ENCODE results near the gene GABRB2. TPM values are rescaled to one million over a fixed set of nuclear protein-coding genes. Genes with fewer than 3 reads are reported as not detected.

GABRB2 gene
- total RNA-seq, 1 donor from 2014 or later = not detected

DNA sequence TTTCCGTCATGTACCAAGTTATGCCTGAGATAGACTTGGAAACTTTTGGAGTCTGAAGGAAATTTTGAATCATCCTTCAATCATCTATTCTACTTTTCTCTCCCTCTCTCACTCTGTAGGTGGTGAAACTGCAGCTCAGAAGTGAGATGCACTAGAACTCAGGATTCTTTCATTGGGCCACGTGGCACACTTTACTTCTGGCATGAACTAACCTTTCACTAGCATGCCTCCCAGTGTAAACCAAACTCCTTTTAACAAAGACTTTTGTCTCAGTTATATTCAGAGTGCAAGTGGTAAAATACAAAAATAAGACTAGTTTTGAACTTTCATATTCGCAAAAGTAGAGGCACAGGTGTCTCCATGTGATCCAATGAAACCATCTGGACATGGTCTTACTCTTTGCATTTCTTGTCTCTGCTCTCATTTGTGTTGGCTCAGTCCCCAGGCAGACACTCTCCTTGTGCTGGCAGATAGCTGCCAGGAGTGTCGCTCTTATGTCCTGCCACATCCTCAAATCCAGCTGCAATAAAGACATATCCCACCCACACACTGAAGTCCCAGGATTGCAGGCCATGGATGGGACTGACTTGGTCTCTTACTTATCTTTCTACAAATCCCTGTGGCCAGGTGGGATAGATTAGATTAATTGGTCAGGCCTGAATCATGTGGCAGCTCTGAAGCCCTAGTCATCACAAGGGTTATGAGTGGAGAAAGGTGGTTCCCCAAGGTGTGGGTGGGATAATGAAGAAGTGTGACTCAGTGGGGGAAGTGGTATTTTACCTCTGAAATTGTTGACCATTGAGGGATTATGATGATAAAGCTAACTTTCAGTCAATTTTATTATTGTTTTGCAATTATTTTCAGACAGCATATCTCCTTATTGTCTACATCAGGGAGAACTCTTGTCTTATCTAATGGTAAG lies 267.5 kb downstream of the GABRB2 start:
- no peaks in the 10 kb centered on the region for H3K36me3 Mint-ChIP-seq (ENCODE audit: unreplicated experiment)
- no peaks in the 10 kb centered on the region for H3K4me1 Mint-ChIP-seq (ENCODE audit: unreplicated experiment)
- H3K4me3 Mint-ChIP-seq (ENCODE audit: unreplicated experiment) = no peak overlapping the region
- H3K27me3 Mint-ChIP-seq (ENCODE audit: unreplicated experiment) = no peaks in the 10 kb centered on the region
- H3K9me3 Mint-ChIP-seq (ENCODE audit: unreplicated experiment) = peaks cover 14% of the 10 kb centered on the region
- H3K27ac Mint-ChIP-seq (ENCODE audit: unreplicated experiment) = no peak overlapping the region
- TF ChIP-seq, protein P1, sequence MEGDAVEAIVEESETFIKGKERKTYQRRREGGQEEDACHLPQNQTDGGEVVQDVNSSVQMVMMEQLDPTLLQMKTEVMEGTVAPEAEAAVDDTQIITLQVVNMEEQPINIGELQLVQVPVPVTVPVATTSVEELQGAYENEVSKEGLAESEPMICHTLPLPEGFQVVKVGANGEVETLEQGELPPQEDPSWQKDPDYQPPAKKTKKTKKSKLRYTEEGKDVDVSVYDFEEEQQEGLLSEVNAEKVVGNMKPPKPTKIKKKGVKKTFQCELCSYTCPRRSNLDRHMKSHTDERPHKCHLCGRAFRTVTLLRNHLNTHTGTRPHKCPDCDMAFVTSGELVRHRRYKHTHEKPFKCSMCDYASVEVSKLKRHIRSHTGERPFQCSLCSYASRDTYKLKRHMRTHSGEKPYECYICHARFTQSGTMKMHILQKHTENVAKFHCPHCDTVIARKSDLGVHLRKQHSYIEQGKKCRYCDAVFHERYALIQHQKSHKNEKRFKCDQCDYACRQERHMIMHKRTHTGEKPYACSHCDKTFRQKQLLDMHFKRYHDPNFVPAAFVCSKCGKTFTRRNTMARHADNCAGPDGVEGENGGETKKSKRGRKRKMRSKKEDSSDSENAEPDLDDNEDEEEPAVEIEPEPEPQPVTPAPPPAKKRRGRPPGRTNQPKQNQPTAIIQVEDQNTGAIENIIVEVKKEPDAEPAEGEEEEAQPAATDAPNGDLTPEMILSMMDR (IDR thresholded peaks at IDR 0.05) = no peak
- no peak for DNase-seq (ENCODE audit: extremely low spot score, unreplicated experiment)

DNA sequence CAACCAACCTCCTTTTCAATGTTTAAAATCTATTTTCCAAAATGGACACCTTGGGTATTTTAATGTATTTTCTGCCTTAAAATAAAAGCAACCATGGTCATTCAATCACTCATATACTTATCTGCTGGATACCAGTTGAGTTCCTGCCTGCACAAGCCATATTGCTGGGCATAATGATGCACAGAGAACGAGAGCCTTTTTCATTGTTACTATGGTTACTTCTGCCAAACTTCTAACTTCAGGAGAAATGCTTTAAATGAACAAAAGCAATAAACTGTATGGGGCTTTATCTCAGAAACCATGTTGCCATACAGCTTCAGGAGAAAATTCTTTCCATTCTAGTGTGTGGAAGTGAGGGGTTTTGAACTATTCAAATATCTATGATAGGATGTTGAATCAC lies 269.5 kb downstream of the GABRB2 start:
- Mint-ChIP-seq H3K4me1 (ENCODE audit: unreplicated experiment) (no peaks in the 10 kb centered on the region), H3K4me3 (ENCODE audit: unreplicated experiment) (no peak overlapping the region), H3K36me3 (ENCODE audit: unreplicated experiment) (no peaks in the 10 kb centered on the region), H3K27ac (ENCODE audit: unreplicated experiment) (no peak overlapping the region), H3K9me3 (ENCODE audit: unreplicated experiment) (peaks cover 20% of the 10 kb centered on the region), H3K27me3 (ENCODE audit: unreplicated experiment) (no peaks in the 10 kb centered on the region)
- TF ChIP-seq, protein P1 (IDR thresholded peaks at IDR 0.05) = no peak
- DNase-seq (ENCODE audit: extremely low spot score, unreplicated experiment) = no peak

DNA sequence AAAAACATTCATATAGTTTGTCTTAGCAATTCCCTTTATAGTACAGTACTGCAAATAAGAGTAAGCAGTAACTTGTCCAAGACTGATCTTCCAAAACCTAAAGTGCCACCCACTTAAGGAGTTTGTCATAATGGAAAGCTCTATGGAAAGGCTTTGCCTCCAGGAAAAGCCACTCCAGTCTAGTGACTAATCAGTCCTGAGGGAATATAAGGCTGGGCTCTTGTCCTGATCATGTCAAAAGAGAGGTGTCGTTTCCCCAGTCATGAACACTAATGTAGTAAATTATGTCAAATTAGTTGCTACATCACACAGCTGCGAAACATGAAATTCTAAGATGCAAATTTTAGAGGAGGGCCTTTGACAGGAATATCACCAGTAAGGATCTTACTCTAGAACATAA lies 271.6 kb downstream of the GABRB2 start:
- no peak for DNase-seq (ENCODE audit: extremely low spot score, unreplicated experiment)
- H3K4me3 Mint-ChIP-seq (ENCODE audit: unreplicated experiment) = no peak overlapping the region
- no peaks in the 10 kb centered on the region for H3K4me1 Mint-ChIP-seq (ENCODE audit: unreplicated experiment)
- TF ChIP-seq, protein P1 (IDR thresholded peaks at IDR 0.05) = no peak
- peaks cover 24% of the 10 kb centered on the region for H3K9me3 Mint-ChIP-seq (ENCODE audit: unreplicated experiment)
- no peaks in the 10 kb centered on the region for H3K36me3 Mint-ChIP-seq (ENCODE audit: unreplicated experiment)
- no peaks in the 10 kb centered on the region for H3K27me3 Mint-ChIP-seq (ENCODE audit: unreplicated experiment)
- no peak overlapping the region for H3K27ac Mint-ChIP-seq (ENCODE audit: unreplicated experiment)

DNA sequence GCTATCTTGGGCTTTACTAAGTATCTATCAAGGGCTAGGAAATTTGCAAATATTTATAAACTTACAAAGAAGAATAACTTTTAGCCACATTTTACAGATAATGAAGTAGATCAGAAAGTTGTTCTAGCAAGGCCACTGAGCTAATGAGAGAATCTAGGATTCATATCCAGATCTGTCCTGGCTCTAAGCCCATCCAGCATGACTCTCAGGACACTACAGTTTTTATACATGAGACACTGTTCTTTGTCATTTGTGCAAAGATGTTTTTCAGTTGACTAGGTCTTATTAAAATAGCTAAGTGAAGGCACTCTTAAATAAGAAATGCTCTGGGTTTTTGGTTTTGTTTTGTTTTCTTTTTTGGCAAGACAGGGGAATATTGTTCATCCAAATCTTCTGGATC lies 273.1 kb downstream of the GABRB2 start:
- Mint-ChIP-seq H3K36me3 (ENCODE audit: unreplicated experiment) (no peaks in the 10 kb centered on the region), H3K27ac (ENCODE audit: unreplicated experiment) (no peak overlapping the region), H3K4me3 (ENCODE audit: unreplicated experiment) (no peak overlapping the region), H3K27me3 (ENCODE audit: unreplicated experiment) (no peaks in the 10 kb centered on the region), H3K9me3 (ENCODE audit: unreplicated experiment) (peaks cover 35% of the 10 kb centered on the region), H3K4me1 (ENCODE audit: unreplicated experiment) (no peaks in the 10 kb centered on the region)
- TF ChIP-seq, protein P1 (IDR thresholded peaks at IDR 0.05) = no peak
- DNase-seq (ENCODE audit: extremely low spot score, unreplicated experiment) = no peak

DNA sequence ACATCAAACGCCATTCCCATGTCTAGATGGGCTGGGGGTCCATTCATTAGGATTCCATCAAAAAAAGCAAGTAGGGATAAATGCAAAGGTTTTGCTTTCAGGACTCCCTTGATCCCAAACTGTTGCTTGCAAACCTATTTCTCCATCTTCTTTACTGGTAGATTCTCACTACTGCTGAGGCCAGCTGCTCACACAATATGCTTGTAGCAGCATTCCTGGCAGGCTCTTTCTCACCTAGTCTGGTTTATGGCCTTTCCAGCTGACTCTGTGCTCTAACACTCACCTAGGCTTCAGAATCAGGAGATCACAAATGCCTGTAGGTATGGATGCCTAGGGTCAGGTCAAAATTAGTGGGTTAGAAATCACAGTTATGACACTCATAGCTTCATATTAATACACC lies 274.7 kb downstream of the GABRB2 start:
- DNase-seq (ENCODE audit: extremely low spot score, unreplicated experiment) = no peak
- no peaks in the 10 kb centered on the region for H3K4me1 Mint-ChIP-seq (ENCODE audit: unreplicated experiment)
- no peak overlapping the region for H3K27ac Mint-ChIP-seq (ENCODE audit: unreplicated experiment)
- TF ChIP-seq, protein P1 (IDR thresholded peaks at IDR 0.05) = no peak
- no peaks in the 10 kb centered on the region for H3K27me3 Mint-ChIP-seq (ENCODE audit: unreplicated experiment)
- H3K4me3 Mint-ChIP-seq (ENCODE audit: unreplicated experiment) = no peak overlapping the region
- H3K9me3 Mint-ChIP-seq (ENCODE audit: unreplicated experiment) = peaks cover 37% of the 10 kb centered on the region
- H3K36me3 Mint-ChIP-seq (ENCODE audit: unreplicated experiment) = no peaks in the 10 kb centered on the region

Measured in osteocyte (in vitro differentiated cells).